ENCODE results near the gene CWC27.

Gene CWC27

GRCh38 chr5:65026816-65027548 lies 258.3 kb downstream of the CWC27 start:
- peak; percentile 60 for FAIRE-seq
- DNase-seq (ENCODE audit: insufficient read length) = no peak

DNA sequence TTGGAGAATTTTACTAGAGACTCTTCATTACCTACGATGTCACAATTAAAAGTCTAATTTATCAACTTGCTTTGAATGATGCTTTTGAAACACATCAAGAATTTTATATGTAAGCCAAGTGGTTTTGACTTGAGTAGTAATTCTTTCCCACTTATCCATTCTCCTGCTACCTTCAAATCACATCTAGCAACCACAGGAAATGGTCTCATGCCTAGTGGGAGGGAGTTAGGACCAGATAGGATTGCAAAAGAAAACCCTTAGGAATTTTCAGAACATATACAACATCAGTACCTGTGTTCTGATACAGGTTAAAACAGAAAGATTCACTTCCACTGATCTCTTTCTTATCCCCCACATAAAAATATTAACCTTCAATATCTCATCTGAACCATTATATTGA lies 260.4 kb downstream of the CWC27 start:
- DNase-seq (ENCODE audit: insufficient read length) (no peak), FAIRE-seq (no peak)
- TF ChIP-seq TAF1 (IDR thresholded peaks at IDR 0.05; ENCODE audit: borderline replicate concordance, low read depth, low read length) (no peak), POLR2A (IDR thresholded peaks at IDR 0.05; ENCODE audit: low read depth, low read length) (no peak), POLR2AphosphoS5 (IDR thresholded peaks at IDR 0.05; ENCODE audit: low read depth, low read length) (no peak)

More at GRCh38 chr5:65026816-65027548, 258.3 kb downstream of the CWC27 start:
- no peak for TF ChIP-seq POLR2A (IDR thresholded peaks at IDR 0.05; ENCODE audit: low read depth, low read length)
- TF ChIP-seq POLR2AphosphoS5 (IDR thresholded peaks at IDR 0.05; ENCODE audit: low read depth, low read length) = no peak
- TF ChIP-seq TAF1 (IDR thresholded peaks at IDR 0.05; ENCODE audit: borderline replicate concordance, low read depth, low read length) = no peak

DNA sequence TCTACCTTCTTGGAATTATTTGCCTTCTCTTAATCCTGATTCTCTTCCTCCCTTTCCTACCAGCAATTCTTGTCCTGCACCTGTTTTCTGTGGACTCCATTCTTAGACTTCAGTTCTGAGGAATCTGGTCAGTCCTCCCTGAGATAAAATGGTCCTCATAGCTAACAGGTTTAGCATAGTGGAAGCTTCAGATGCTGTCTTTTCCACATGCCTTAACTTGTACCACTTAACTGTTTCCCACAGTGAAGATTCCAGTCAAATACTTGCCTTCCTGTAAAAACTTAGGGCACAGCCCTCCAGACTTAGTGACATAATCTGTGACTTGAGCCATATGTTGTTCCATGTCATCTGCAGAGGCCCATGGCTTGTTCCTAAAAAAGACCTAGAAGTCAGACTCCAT lies 261.3 kb downstream of the CWC27 start:
- DNase-seq (ENCODE audit: insufficient read length) (no peak), FAIRE-seq (no peak)
- no peak for TF ChIP-seq TAF1 (IDR thresholded peaks at IDR 0.05; ENCODE audit: borderline replicate concordance, low read depth, low read length)
- TF ChIP-seq POLR2AphosphoS5 (IDR thresholded peaks at IDR 0.05; ENCODE audit: low read depth, low read length) = no peak
- no peak for TF ChIP-seq POLR2A (IDR thresholded peaks at IDR 0.05; ENCODE audit: low read depth, low read length)

DNA sequence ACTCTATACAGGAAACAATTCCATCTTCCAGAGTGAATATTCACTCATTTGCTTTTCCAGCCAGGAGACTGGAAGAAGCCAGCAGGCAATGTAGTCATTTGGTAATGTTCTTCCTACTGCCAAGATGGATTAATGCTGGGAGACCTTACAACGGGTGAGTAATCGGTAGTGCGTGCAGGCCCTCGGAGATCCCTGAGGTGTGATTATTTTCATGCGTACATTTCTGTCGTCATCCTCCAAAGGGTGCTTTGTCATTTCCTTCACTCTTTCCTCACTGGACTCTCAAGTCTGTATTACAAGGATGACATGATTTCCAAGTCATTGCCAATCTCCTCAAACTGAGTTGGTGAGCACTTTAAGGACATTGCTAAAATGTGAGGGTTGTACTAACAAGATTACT lies 263.5 kb downstream of the CWC27 start:
- TF ChIP-seq POLR2A (IDR thresholded peaks at IDR 0.05; ENCODE audit: low read depth, low read length) (no peak), TAF1 (IDR thresholded peaks at IDR 0.05; ENCODE audit: borderline replicate concordance, low read depth, low read length) (no peak), POLR2AphosphoS5 (IDR thresholded peaks at IDR 0.05; ENCODE audit: low read depth, low read length) (no peak)
- no peak for DNase-seq (ENCODE audit: insufficient read length)
- no peak for FAIRE-seq

DNA sequence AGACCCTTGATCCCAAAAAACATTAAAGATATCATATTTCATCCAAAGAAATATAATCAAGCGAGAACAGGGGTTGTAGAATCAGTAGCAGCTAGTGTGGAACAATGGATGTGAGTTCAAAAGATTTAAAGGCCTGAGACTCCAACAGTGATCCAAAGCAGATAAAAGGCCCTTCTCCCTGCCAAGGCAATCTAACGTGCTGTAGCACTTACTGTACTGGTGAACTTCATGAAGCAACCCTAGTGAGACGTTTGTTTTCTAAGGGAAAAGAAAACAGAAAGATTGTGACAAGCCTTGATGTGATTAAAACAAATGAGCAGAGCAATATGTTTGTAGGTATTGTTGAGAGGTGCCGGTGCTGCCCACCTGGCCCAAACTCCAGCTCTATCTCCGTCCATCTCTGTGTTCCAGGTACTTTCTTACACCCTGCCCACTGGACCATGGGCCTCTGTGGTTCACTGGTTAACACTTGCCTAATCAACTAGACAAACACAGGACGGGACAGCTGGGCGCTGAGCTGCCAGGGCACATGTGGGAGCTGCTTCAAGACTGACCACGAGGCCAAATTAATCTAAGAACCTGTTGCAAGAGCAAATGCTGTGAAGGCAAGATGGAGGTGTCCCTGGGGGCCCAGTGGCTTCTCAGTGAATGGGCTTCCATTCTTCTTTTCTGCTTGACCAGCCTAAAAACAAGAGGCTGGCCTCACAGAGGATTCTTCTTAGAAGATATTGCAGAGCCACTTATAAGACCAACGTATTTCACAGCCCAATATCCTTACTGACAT lies 265.5 kb downstream of the CWC27 start:
- no peak for TF ChIP-seq POLR2A (IDR thresholded peaks at IDR 0.05; ENCODE audit: low read depth, low read length)
- no peak for TF ChIP-seq TAF1 (IDR thresholded peaks at IDR 0.05; ENCODE audit: borderline replicate concordance, low read depth, low read length)
- no peak for FAIRE-seq
- DNase-seq (ENCODE audit: insufficient read length) = no peak

GRCh38 chr5:65034813-65035209 lies 266.1 kb downstream of the CWC27 start:
- TF ChIP-seq POLR2AphosphoS5 (IDR thresholded peaks at IDR 0.05; ENCODE audit: low read depth, low read length) (no peak), TAF1 (IDR thresholded peaks at IDR 0.05; ENCODE audit: borderline replicate concordance, low read depth, low read length) (no peak), POLR2A (IDR thresholded peaks at IDR 0.05; ENCODE audit: low read depth, low read length) (no peak)
- peak; percentile 72 for FAIRE-seq

DNA sequence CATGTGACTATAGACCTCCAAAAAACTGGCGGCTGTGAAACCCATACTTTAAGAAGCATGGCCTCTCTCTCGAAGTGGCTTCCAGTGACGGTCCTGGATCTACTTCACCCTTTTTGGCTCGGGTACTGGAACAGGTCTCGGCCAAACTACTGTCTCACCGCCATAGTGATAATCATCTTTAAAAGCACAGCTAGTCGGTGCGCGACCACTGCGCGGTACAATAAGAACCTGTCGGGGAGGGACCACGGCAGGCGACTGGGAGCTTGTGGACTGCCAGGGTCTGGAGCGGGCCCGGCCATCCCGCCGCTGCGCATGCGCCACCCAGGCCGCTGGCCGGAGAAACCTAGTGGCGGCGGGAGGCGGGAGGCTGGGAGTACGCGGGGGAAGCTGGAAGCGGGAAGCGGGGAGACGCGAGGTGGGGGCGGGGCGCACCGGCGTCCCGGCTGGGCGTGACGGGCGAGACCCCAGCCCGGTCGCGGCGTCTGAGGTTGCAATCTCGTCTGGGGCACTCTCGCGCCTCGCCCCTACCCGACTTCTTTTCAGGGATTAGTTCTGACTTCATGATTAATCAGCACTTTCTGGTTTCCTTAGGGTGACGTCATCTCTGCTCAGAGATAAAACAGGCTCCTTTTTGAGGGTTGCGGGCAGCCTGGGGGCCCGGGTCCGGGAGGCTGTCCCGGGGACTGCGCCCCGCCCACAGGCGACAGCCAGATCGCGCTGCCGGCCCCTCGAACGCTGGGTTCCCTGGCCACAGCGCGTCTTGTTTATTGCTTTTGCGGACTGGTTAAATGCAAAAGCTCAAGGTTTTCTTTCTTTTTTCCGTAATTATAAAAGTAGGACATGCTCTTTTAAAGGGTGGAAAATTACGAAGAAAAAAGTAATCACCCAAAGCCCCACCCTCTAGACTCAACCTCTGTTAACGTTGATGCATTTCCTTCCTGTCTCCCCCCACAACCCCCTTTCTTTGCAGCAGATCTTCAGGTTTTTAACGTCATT lies 266.8 kb downstream of the CWC27 start:
- DNase-seq (ENCODE audit: insufficient read length) = peak; percentile 77
- peak; percentile 69 for FAIRE-seq
- TF ChIP-seq TAF1 (IDR thresholded peaks at IDR 0.05; ENCODE audit: borderline replicate concordance, low read depth, low read length) = peak; percentile 40
- peak; percentile 78 for TF ChIP-seq POLR2AphosphoS5 (IDR thresholded peaks at IDR 0.05; ENCODE audit: low read depth, low read length)
- peak; percentile 79 for TF ChIP-seq POLR2A (IDR thresholded peaks at IDR 0.05; ENCODE audit: low read depth, low read length)

More at GRCh38 chr5:65034813-65035209, 266.1 kb downstream of the CWC27 start:
- DNase-seq (ENCODE audit: insufficient read length) = peak; percentile 14

GRCh38 chr5:65037831-65038815 lies 269.4 kb downstream of the CWC27 start:
- FAIRE-seq (no peak), DNase-seq (ENCODE audit: insufficient read length) (no peak)
- TF ChIP-seq POLR2A (IDR thresholded peaks at IDR 0.05; ENCODE audit: low read depth, low read length) (no peak), POLR2AphosphoS5 (IDR thresholded peaks at IDR 0.05; ENCODE audit: low read depth, low read length) (no peak), TAF1 (IDR thresholded peaks at IDR 0.05; ENCODE audit: borderline replicate concordance, low read depth, low read length) (no peak)

DNA sequence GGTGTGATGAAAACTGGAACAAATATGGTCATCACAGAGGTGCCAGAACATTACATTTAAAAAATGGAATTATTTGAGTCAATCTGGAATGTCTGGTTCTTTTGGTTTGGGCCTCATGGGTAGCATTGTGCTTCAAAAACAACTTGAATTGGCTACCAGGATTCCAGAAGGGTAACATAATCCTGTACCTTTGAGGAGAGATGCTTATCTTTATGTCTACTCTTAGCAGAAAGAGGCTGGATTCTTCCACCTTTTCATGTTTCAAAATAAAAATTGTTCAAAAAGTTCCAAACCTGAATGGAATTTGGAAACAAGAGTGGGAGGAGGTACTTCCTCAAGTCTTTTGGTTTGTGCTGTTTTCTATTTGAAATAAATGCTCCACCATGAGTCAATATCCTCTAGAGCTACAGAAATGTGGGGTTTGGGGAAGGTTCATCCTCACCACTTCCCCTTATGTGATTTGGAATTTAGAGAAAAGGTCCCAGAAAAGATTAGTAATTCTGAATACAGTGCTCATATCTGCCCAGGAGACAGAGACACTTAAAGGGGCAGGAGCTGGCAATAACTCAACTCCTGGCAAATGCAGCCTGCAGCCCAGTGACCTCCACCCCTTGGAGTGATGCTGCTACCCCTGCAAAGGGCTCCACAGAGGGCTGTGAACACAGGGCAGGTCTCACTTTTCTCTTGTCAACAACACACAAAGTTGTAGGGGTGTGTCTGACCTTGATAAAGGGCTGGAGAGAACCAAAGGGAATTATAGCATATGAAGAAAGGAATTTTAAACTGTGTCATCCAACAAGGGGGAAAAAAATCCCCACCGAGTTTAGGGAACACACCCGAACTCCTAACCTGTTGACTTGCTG lies 272.8 kb downstream of the CWC27 start:
- TF ChIP-seq POLR2A (IDR thresholded peaks at IDR 0.05; ENCODE audit: low read depth, low read length) = no peak
- TF ChIP-seq TAF1 (IDR thresholded peaks at IDR 0.05; ENCODE audit: borderline replicate concordance, low read depth, low read length) = no peak
- no peak for TF ChIP-seq POLR2AphosphoS5 (IDR thresholded peaks at IDR 0.05; ENCODE audit: low read depth, low read length)
- DNase-seq (ENCODE audit: insufficient read length) (no peak), FAIRE-seq (no peak)
